Karpas-422 (cell line): Measurements from ENCODE around the gene SPART. TPM values are rescaled to one million over a fixed set of nuclear protein-coding genes. Genes with fewer than 3 reads are reported as not detected.

Experiments used
- DNase-seq: peaks from one replicate; pipeline ENCODE4 v3.0.0-alpha.2; 2015
- H2AFZ ChIP-seq: fragments of 200-600 bp; sonication (generic); 2 replicates; pipeline ENCODE4 v1.6.1; 2014; ENCODE audit warnings: antibody characterized with exemption, low read length, mixed read lengths
- H3K27ac ChIP-seq: fragments of 200-600 bp; sonication (generic); 2 replicates; pipeline ENCODE4 v1.5.1; 2014; ENCODE audit warnings: mild to moderate bottlenecking, low read length, moderate library complexity
- H3K27me3 ChIP-seq: fragments of 200-600 bp; sonication (generic); 2 replicates; pipeline ENCODE4 v1.6.1; 2014; ENCODE audit warnings: low read length, mixed read lengths
- H3K36me3 ChIP-seq: fragments of 200-600 bp; sonication (generic); 2 replicates; pipeline ENCODE4 v1.6.1; 2014; ENCODE audit warnings: low read length, mixed read lengths; ENCODE audit not compliant: insufficient read depth
- H3K4me1 ChIP-seq: fragments of 200-600 bp; sonication (generic); 2 replicates; pipeline ENCODE4 v1.6.1; 2014; ENCODE audit warnings: mild to moderate bottlenecking, low read length, mixed read lengths
- H3K4me2 ChIP-seq: fragments of 200-600 bp; sonication (generic); 2 replicates; pipeline ENCODE4 v1.6.1; 2014; ENCODE audit warnings: low read length, low read depth, mild to moderate bottlenecking; ENCODE audit not compliant: poor library complexity, severe bottlenecking
- H3K4me3 ChIP-seq: fragments of 200-600 bp; sonication (generic); 2 replicates; pipeline ENCODE4 v1.5.1; 2014; ENCODE audit warnings: mild to moderate bottlenecking, antibody characterized with exemption, low read length, mixed read lengths
- H3K79me2 ChIP-seq: fragments of 200-600 bp; sonication (generic); 2 replicates; pipeline ENCODE4 v1.6.1; 2014; ENCODE audit warnings: mild to moderate bottlenecking, low read length, mixed read lengths
- H3K9ac ChIP-seq: fragments of 200-600 bp; sonication (generic); 2 replicates; pipeline ENCODE4 v1.6.0; 2014; ENCODE audit warnings: low read length
- H3K9me2 ChIP-seq: fragments of 200-600 bp; sonication (generic), shearing (Covaris generic); replicated peaks from 2 replicates; pipeline ENCODE4 v1.6.0; 2014; ENCODE audit warnings: mild to moderate bottlenecking, low read length, moderate library complexity; ENCODE audit not compliant: insufficient read depth
- H3K9me3 ChIP-seq: fragments of 300-700, 200-600 bp; sonication (generic); 2 replicates; pipeline ENCODE4 v1.6.1; 2014; ENCODE audit warnings: low read length, mixed read lengths
- H4K20me1 ChIP-seq: fragments of 200-600 bp; sonication (generic); 2 replicates; pipeline ENCODE4 v1.6.1; 2014; ENCODE audit warnings: mild to moderate bottlenecking, antibody characterized with exemption, low read length, low read depth; ENCODE audit not compliant: insufficient read depth
- total RNA-seq: library from RNA; depleted of rRNA; stranded (reverse); fragments of >200 nt; shearing (Covaris generic); gene quantifications from 2 replicates; pipeline ENCODE4 v1.2.3, GENCODE V29; 2014; ENCODE audit warnings: low replicate concordance

Gene SPART
- total RNA-seq, 1 experiment from 2014 or later: not detected

GRCh38 chr13:36370108-36370429, 23.9 kb upstream of the SPART start:
- H3K9me2 ChIP-seq: no peaks in the 10 kb centered on the region
- 0 out of 2 replicates have a peak, but pooled peaks cover 6% of the 10 kb centered on the region for H3K4me1 ChIP-seq

GRCh38 chr13:36369268-36370107, 23.3 kb upstream of the SPART start:
- no peaks in the 10 kb centered on the region for H3K9me3 ChIP-seq
- H3K27ac ChIP-seq: no peak overlapping the region
- DNase-seq: no peak
- H3K9me2 ChIP-seq: no peaks in the 10 kb centered on the region
- 0 out of 2 replicates have a peak, but pooled peaks cover 6% of the 10 kb centered on the region for H3K4me1 ChIP-seq
- H3K79me2 ChIP-seq: no peaks in the 10 kb centered on the region
- H2AFZ ChIP-seq: no peak overlapping the region
- H3K9ac ChIP-seq: no peak overlapping the region
- H3K27me3 ChIP-seq: no peaks in the 10 kb centered on the region
- no peak overlapping the region for H3K4me2 ChIP-seq
- H3K36me3 ChIP-seq: no peaks in the 10 kb centered on the region
- H3K4me3 ChIP-seq: no peak overlapping the region
- H4K20me1 ChIP-seq: no peaks in the 10 kb centered on the region

More at GRCh38 chr13:36370108-36370429, 23.9 kb upstream of the SPART start:
- no peaks in the 10 kb centered on the region for H3K79me2 ChIP-seq
- H3K9ac ChIP-seq: no peak overlapping the region
- H3K4me3 ChIP-seq: no peak overlapping the region
- no peaks in the 10 kb centered on the region for H3K27me3 ChIP-seq
- no peak overlapping the region for H2AFZ ChIP-seq
- no peak overlapping the region for H3K27ac ChIP-seq
- no peak for DNase-seq
- no peaks in the 10 kb centered on the region for H3K36me3 ChIP-seq
- H4K20me1 ChIP-seq: no peaks in the 10 kb centered on the region
- H3K9me3 ChIP-seq: no peaks in the 10 kb centered on the region
- H3K4me2 ChIP-seq: no peak overlapping the region

- Histone ChIP-seq H3K79me2 (no peaks in the 10 kb centered on the region), H2AFZ (no peak overlapping the region)
These were observed 19.8 kb upstream of the SPART start for GRCh38 chr13:36366031-36366430.

GRCh38 chr13:36363366-36363863, 17.2 kb upstream of the SPART start:
- Histone ChIP-seq H3K27ac (no peak overlapping the region), H3K79me2 (no peaks in the 10 kb centered on the region), H3K4me1 (peaks cover 39% of the 10 kb centered on the region), H2AFZ (no peak overlapping the region), H3K9me2 (no peaks in the 10 kb centered on the region), H4K20me1 (no peaks in the 10 kb centered on the region), H3K36me3 (no peaks in the 10 kb centered on the region), H3K9ac (no peak overlapping the region; the same call in 1 of the 2 replicates), H3K4me2 (peak overlapping the region; percentile 18), H3K9me3 (no peaks in the 10 kb centered on the region), H3K27me3 (no peaks in the 10 kb centered on the region), H3K4me3 (no peak overlapping the region)
- DNase-seq: no peak

More at GRCh38 chr13:36366031-36366430, 19.8 kb upstream of the SPART start:
- no peaks in the 10 kb centered on the region for H3K9me3 ChIP-seq
- H3K27ac ChIP-seq: no peak overlapping the region
- no peak for DNase-seq
- H3K9me2 ChIP-seq: no peaks in the 10 kb centered on the region
- no peaks in the 10 kb centered on the region for H4K20me1 ChIP-seq
- H3K4me3 ChIP-seq: no peak overlapping the region
- no peak overlapping the region for H3K4me2 ChIP-seq
- no peak overlapping the region for H3K9ac ChIP-seq
- H3K4me1 ChIP-seq: peaks cover 17% of the 10 kb centered on the region
- no peaks in the 10 kb centered on the region for H3K27me3 ChIP-seq
- no peaks in the 10 kb centered on the region for H3K36me3 ChIP-seq

DNA sequence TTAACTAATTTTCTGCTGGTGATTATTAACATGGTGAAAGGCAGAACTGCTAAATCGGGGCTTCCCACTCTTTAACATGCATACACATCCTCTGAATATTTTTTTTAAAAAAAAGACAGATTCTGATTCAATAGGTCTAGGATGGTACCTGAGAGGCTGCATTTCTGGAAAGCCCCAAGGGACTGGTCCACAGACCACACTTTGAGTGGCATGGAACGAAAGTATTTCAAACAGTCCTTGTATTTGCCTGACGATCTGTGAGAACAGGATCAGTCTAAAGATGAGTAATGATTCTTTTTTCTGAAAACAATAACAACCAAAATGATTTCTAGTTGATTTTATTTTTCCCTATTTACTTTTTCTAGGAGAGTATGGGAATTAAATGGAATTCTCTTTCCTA, 16.7 kb upstream of the SPART start:
- peak overlapping the region; percentile 14; the same call in 1 of the 2 replicates for H3K9ac ChIP-seq
- no peaks in the 10 kb centered on the region for H3K9me2 ChIP-seq
- no peak for DNase-seq
- no peaks in the 10 kb centered on the region for H4K20me1 ChIP-seq
- no peaks in the 10 kb centered on the region for H3K79me2 ChIP-seq
- peaks cover 44% of the 10 kb centered on the region for H3K4me1 ChIP-seq
- no peaks in the 10 kb centered on the region for H3K9me3 ChIP-seq
- no peak overlapping the region for H3K27ac ChIP-seq
- H2AFZ ChIP-seq: no peak overlapping the region
- peak overlapping the region; percentile 18 for H3K4me2 ChIP-seq
- no peaks in the 10 kb centered on the region for H3K36me3 ChIP-seq
- 0 out of 2 replicates have a peak overlapping the region, but pooled peaks have one; percentile 11 for H3K4me3 ChIP-seq
- no peaks in the 10 kb centered on the region for H3K27me3 ChIP-seq

DNA sequence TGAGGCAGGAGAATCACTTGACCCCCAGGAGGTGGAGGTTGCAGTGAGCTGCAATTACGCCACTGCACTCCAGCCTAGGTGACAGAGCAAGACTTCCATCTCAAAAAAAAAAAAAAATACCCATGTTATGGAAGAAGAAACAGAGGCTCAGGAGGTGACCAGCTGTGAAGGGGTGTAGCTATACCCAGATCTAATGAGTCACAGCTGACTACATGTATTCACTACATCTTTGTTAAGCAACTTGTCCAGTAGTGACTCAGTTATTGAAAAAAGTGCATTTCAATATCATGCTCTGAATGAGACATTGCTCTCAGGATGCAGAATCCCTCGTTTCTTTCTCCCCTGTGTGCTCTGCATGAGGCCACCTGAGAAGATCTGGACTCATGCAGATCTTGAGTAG, 16.1 kb upstream of the SPART start:
- no peaks in the 10 kb centered on the region for H3K79me2 ChIP-seq
- H3K4me3 ChIP-seq: no peak overlapping the region
- DNase-seq: no peak
- H3K9me2 ChIP-seq: no peaks in the 10 kb centered on the region
- no peaks in the 10 kb centered on the region for H3K27me3 ChIP-seq
- H3K4me1 ChIP-seq: peaks cover 51% of the 10 kb centered on the region
- no peak overlapping the region for H2AFZ ChIP-seq
- no peaks in the 10 kb centered on the region for H3K9me3 ChIP-seq
- no peaks in the 10 kb centered on the region for H3K36me3 ChIP-seq
- H3K9ac ChIP-seq: no peak overlapping the region
- no peak overlapping the region for H3K4me2 ChIP-seq
- H4K20me1 ChIP-seq: no peaks in the 10 kb centered on the region
- no peak overlapping the region for H3K27ac ChIP-seq

- peaks cover 57% of the 10 kb centered on the region for H3K4me1 ChIP-seq
- H3K4me3 ChIP-seq: no peak overlapping the region
- H3K9me3 ChIP-seq: no peaks in the 10 kb centered on the region
- H3K27ac ChIP-seq: peak overlapping the region; percentile 91
- H3K27me3 ChIP-seq: no peaks in the 10 kb centered on the region
- H3K9ac ChIP-seq: no peak overlapping the region
- no peak overlapping the region for H2AFZ ChIP-seq
- H3K4me2 ChIP-seq: peak overlapping the region; percentile 30
- H3K79me2 ChIP-seq: no peaks in the 10 kb centered on the region
- H3K9me2 ChIP-seq: no peaks in the 10 kb centered on the region
- no peak for DNase-seq
- H4K20me1 ChIP-seq: no peaks in the 10 kb centered on the region
- no peaks in the 10 kb centered on the region for H3K36me3 ChIP-seq
These were observed 14.7 kb upstream of the SPART start for GRCh38 chr13:36360903-36361302.

DNA sequence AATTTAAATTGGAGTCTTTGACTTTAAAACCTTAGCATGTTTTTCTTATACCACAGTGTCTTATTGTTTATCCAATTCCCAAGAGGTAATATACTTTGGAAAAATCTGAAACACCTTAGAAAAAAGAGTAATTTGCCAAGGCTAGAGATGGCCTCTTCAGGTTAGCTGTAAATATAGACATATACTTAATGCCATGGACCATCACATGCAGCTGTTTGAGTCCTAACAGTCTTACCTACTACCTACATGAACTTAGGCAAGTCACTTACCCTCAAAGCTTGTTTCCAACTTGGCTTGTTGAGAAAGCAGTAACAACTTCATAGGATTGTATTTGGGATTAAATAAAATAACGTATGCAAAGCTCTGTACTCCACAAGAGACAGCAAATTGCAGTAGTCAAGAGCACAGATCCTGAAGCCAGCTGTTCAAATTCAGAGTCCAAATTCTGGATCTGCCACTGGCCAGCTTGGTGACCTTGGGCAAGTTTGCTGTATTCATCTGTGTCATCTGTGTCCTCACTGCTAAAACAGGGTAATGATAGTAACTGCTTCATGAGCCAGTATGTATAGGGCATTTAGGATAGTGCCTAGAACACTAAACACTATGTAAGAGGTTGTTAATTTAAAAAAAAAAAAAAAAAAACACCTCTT, 13.2 kb upstream of the SPART start:
- Histone ChIP-seq H4K20me1 (no peaks in the 10 kb centered on the region), H3K4me1 (peaks cover 57% of the 10 kb centered on the region), H3K9ac (peak overlapping the region; percentile 51), H3K9me3 (no peaks in the 10 kb centered on the region), H3K4me2 (peak overlapping the region; percentile 54), H3K9me2 (no peaks in the 10 kb centered on the region), H2AFZ (peak overlapping the region; percentile 30; the same call in 1 of the 2 replicates), H3K27me3 (no peaks in the 10 kb centered on the region), H3K27ac (peak overlapping the region; percentile 91), H3K4me3 (peak overlapping the region; percentile 31; the same call in 1 of the 2 replicates), H3K36me3 (no peaks in the 10 kb centered on the region), H3K79me2 (no peaks in the 10 kb centered on the region)
- DNase-seq: no peak
